HL-60 (cell line): ENCODE measurements around the gene MMP2.

Source experiments
- DNase-seq, 2 experiments: peaks; one replicate each; pipeline ENCODE4 v3.0.0-alpha.2; 2010 to 2020; ENCODE audit warnings: low read depth in 1 of 2, low spot score in 1 of 2
- H3K27ac ChIP-seq: fragments of 250-450 bp; sonication (Bioruptor Pico); replicated peaks from 2 replicates; pipeline ENCODE4 v1.5.1; 2020; ENCODE audit warnings: mild to moderate bottlenecking, moderate library complexity
- H3K27me3 ChIP-seq: fragments of 250-450 bp; sonication (Bioruptor Pico); 2 replicates; pipeline ENCODE4 v1.5.1; 2021; ENCODE audit warnings: mild to moderate bottlenecking, moderate library complexity; ENCODE audit not compliant: insufficient read depth, poor library complexity, severe bottlenecking
- H3K4me3 ChIP-seq: replicated peaks from 2 replicates; pipeline ENCODE4 v1.5.1; 2011; ENCODE audit warnings: mild to moderate bottlenecking, control low read depth, low read length; ENCODE audit not compliant: insufficient read depth
- CTCF ChIP-seq: IDR thresholded peaks from one replicate; pipeline ENCODE4 v1.5.1; 2011; ENCODE audit warnings: low read length, control low read depth, inconsistent platforms; ENCODE audit not compliant: insufficient read depth
- GABPA ChIP-seq: IDR thresholded peaks from 2 replicates; pipeline ENCODE4 v1.6.1; 2012; ENCODE audit warnings: low read depth
- POLR2AphosphoS5 ChIP-seq: IDR thresholded peaks from 2 replicates; pipeline ENCODE4 v1.6.1; 2012; ENCODE audit warnings: low read depth
- REST ChIP-seq: IDR thresholded peaks from 2 replicates; pipeline ENCODE4 v1.6.1; 2012; ENCODE audit warnings: low read depth; ENCODE audit not compliant: insufficient replicate concordance
- SPI1 ChIP-seq: IDR thresholded peaks from 2 replicates; pipeline ENCODE4 v1.6.1; 2012; ENCODE audit warnings: low read depth, mild to moderate bottlenecking, borderline replicate concordance
- long read RNA-seq: library from polyadenylated mRNA; unstranded; transcript quantifications from one replicate; pipeline ENCODE4 v2.0.0, GENCODE V29; 2020

MMP2 gene
- long read RNA-seq = 0 reads

GRCh38 chr16:55478827-55479429, at the start of gene MMP2:
Gene MMP2, plus strand, starts transcription at chr16:55479198. Its CDS starts 282 bp downstream, at chr16:55479480.
- H3K27ac ChIP-seq = no peak within 1 kb of the TSS

GRCh38 chr16:55433030-55433429, 46.0 kb upstream of the MMP2 start:
- TF ChIP-seq REST = no peak
- TF ChIP-seq CTCF = no peak
- no peak for TF ChIP-seq GABPA
- no peak for TF ChIP-seq POLR2AphosphoS5
- no peak for TF ChIP-seq SPI1
- Histone ChIP-seq H3K4me3 (no peak overlapping the region), H3K27ac (no peak overlapping the region), H3K27me3 (no peaks in the 10 kb centered on the region)
- DNase-seq = no peak

More at GRCh38 chr16:55478827-55479429, at the start of gene MMP2:
- Histone ChIP-seq H3K27me3 (peaks cover 3% of the 10 kb centered on the region), H3K4me3 (peak within 1 kb of the TSS; percentile 51)
- peak in 1 of 2 experiments; percentile 41 for DNase-seq
- no peak for TF ChIP-seq POLR2AphosphoS5
- peak; percentile 9; the same call in 1 of the 2 replicates for TF ChIP-seq SPI1
- no peak for TF ChIP-seq GABPA
- TF ChIP-seq CTCF = no peak
- TF ChIP-seq REST = no peak

GRCh38 chr16:55433535-55433934, 45.5 kb upstream of the MMP2 start:
- TF ChIP-seq CTCF = no peak
- no peak for TF ChIP-seq SPI1
- TF ChIP-seq POLR2AphosphoS5 = no peak
- no peak for TF ChIP-seq GABPA
- no peak for TF ChIP-seq REST
- Histone ChIP-seq H3K27ac (no peak overlapping the region), H3K4me3 (no peak overlapping the region), H3K27me3 (no peaks in the 10 kb centered on the region)
- DNase-seq = no peak
